Hepatocyte (in vitro differentiated cells): ENCODE results near the gene DMD.

Experiments
- EZH2 ChIP-seq: fragments of 200-600 bp; sonication (generic); IDR thresholded peaks from 2 replicates; pipeline ENCODE4 v1.6.1; 2016; ENCODE audit warnings: antibody characterized with exemption, mild to moderate bottlenecking, borderline replicate concordance
- TF ChIP-seq, protein P1 (sequence below): fragments of 200-600 bp; sonication (generic); IDR thresholded peaks from 2 replicates; pipeline ENCODE4 v1.5.1; 2016; ENCODE audit warnings: antibody characterized with exemption, mild to moderate bottlenecking; ENCODE audit not compliant: poor library complexity

DNA sequence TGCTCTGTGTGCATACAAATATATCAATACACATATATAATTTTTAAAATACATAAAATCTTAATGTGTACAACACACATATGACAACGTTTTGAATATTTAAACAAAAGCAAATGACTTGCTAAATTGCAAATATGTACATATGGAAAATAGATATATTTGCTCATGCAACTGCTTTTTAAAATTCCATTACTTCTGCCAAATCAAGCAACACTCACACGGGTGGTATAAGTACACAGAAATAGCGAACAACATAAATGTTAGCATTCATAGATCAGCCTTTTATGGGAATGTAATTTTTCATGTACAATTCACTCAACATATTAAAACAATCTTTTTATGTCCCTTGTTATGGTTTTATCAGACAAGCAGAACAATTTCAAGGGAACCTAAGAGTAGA is 116.3 kb downstream of the DMD start:
- no peak for TF ChIP-seq EZH2
- TF ChIP-seq, protein P1, sequence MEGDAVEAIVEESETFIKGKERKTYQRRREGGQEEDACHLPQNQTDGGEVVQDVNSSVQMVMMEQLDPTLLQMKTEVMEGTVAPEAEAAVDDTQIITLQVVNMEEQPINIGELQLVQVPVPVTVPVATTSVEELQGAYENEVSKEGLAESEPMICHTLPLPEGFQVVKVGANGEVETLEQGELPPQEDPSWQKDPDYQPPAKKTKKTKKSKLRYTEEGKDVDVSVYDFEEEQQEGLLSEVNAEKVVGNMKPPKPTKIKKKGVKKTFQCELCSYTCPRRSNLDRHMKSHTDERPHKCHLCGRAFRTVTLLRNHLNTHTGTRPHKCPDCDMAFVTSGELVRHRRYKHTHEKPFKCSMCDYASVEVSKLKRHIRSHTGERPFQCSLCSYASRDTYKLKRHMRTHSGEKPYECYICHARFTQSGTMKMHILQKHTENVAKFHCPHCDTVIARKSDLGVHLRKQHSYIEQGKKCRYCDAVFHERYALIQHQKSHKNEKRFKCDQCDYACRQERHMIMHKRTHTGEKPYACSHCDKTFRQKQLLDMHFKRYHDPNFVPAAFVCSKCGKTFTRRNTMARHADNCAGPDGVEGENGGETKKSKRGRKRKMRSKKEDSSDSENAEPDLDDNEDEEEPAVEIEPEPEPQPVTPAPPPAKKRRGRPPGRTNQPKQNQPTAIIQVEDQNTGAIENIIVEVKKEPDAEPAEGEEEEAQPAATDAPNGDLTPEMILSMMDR, result no peak
